BLaER1 (cell line): ENCODE measurements around the gene GRIA4.

Experiments
- H3K27ac ChIP-seq: shearing (Covaris generic); formaldehyde crosslinking; 2 replicates; pipeline ENCODE4 v1.8.1; 2022
- H3K27me3 ChIP-seq: shearing (Covaris generic); formaldehyde crosslinking; 2 replicates; pipeline ENCODE4 v1.8.1; 2022
- H3K36me3 ChIP-seq: shearing (Covaris generic); formaldehyde crosslinking; 2 replicates; pipeline ENCODE4 v1.8.1; 2022
- H3K4me1 ChIP-seq: shearing (Covaris generic); formaldehyde crosslinking; 2 replicates; pipeline ENCODE4 v1.8.1; 2022
- H3K4me2 ChIP-seq: shearing (Covaris generic); formaldehyde crosslinking; 2 replicates; pipeline ENCODE4 v1.8.1; 2022
- H3K4me3 ChIP-seq: shearing (Covaris generic); formaldehyde crosslinking; 2 replicates; pipeline ENCODE4 v1.8.1; 2022
- H3K9ac ChIP-seq: shearing (Covaris generic); formaldehyde crosslinking; 2 replicates; pipeline ENCODE4 v1.8.1; 2022
- H3K9me3 ChIP-seq: shearing (Covaris generic); formaldehyde crosslinking; 2 replicates; pipeline ENCODE4 v1.8.1; 2022
- H4K20me1 ChIP-seq: shearing (Covaris generic); formaldehyde crosslinking; 2 replicates; pipeline ENCODE4 v1.8.1; 2022
- Cebpa-rat ChIP-seq: shearing (Covaris generic); IDR thresholded peaks from 2 replicates; pipeline ENCODE4 v1.8.1; 2022

The GRIA4 gene

DNA sequence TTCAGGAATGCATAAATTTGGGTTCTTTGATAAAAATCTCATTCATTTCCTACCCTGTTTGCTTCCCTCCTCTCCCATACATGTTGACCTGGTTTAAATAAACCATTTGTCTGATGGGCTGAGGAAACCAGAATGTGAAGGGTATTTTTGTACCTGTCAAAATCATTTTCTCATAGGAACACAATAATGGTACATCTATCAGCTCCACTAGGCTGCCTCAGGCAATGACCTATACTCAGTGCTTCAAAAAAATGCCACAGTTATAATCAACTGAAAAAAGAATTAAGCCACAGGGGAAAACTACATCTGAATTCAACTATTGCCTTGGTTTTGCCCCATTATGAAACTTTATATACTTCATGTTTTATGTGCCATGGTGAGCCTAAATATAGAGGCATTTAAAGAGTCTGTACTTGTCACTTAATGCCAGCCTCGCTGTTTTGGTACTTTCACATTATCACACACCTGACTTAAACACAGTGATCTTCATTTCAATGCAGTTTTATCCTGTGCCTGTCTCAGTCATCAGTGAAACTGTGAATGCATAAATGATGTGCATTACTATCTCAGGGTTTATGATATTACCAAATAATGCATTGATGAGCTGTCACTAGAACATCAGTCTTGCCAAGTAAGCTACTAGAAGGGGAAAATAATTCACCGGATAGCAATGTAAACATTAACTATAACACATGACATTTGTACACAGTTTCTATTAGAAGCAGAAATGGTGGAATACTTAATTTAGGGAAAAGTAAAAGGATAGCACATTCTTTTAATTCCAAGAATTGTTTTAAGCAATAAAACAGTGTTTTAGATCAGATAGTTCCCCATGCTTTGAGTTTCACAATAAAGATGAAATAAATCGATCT is 319.4 kb downstream of the GRIA4 start:
- Histone ChIP-seq H4K20me1 (no peaks in the 10 kb centered on the region), H3K4me2 (no peak overlapping the region), H3K36me3 (no peaks in the 10 kb centered on the region), H3K27me3 (no peaks in the 10 kb centered on the region), H3K27ac (no peak overlapping the region), H3K4me1 (no peaks in the 10 kb centered on the region), H3K4me3 (no peak overlapping the region), H3K9ac (no peak overlapping the region), H3K9me3 (no peaks in the 10 kb centered on the region)
- no peak for TF ChIP-seq Cebpa-rat

DNA sequence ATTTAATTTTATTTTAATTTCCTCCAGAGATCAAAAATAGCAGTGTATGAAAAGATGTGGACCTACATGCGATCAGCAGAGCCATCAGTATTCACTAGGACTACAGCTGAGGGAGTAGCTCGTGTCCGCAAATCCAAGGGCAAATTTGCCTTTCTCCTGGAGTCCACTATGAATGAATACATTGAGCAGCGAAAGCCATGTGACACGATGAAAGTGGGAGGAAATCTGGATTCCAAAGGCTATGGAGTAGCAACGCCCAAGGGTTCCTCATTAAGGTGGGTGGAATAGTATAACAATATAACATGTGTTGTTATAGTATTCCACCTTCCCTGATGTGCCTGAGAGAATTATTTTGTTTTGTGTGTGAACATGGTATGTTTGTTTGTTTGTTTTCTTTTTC is 323.8 kb downstream of the GRIA4 start:
- no peak overlapping the region for H3K4me3 ChIP-seq
- H3K4me1 ChIP-seq: no peaks in the 10 kb centered on the region
- no peaks in the 10 kb centered on the region for H3K27me3 ChIP-seq
- no peak overlapping the region for H3K27ac ChIP-seq
- no peaks in the 10 kb centered on the region for H4K20me1 ChIP-seq
- TF ChIP-seq Cebpa-rat: no peak
- no peaks in the 10 kb centered on the region for H3K36me3 ChIP-seq
- H3K9me3 ChIP-seq: no peaks in the 10 kb centered on the region
- H3K4me2 ChIP-seq: no peak overlapping the region
- no peak overlapping the region for H3K9ac ChIP-seq

DNA sequence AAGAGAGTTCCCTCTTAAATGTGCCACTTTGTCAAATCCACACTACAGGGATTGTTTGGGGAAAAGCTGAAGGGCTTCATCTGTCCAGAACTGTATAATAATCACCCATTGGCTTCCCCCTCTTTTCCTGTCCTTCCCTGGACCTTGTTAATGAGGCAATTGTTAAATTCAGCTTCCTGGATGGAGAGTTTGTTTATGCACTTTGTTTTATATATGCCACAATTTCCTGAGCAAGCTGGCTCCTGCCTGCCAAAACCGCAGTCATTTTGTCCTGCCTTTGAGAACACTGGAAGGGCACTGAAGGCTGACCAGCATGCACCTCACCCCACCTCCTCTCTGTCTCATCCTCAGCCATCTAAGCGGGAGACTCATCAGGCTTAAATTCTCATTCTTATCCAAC is 325.9 kb downstream of the GRIA4 start:
- H3K9me3 ChIP-seq: no peaks in the 10 kb centered on the region

DNA sequence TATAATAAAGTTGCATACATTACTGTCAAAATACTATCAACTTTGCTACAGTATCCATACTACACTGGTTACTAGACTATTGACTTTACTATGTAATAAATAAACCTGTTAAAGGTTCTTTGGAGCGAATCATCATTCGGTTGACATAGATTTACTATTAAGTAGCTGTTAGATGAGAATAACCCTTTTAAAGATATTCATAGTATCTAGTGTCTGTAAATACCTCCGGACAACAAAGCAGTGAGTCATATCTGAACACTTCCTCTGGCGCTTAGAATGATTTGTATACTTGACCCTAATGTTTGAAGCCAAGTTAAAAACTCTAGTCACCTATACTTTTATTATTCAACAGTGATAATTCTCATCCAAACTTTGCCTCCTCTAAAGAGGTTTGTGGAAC is 327.5 kb downstream of the GRIA4 start:
- H3K4me2 ChIP-seq: no peak overlapping the region
- H3K36me3 ChIP-seq: no peaks in the 10 kb centered on the region
- no peaks in the 10 kb centered on the region for H3K27me3 ChIP-seq
- H3K9ac ChIP-seq: no peak overlapping the region
- no peak overlapping the region for H3K4me3 ChIP-seq
- no peaks in the 10 kb centered on the region for H4K20me1 ChIP-seq
- no peaks in the 10 kb centered on the region for H3K9me3 ChIP-seq
- TF ChIP-seq Cebpa-rat: no peak
- no peak overlapping the region for H3K27ac ChIP-seq
- no peaks in the 10 kb centered on the region for H3K4me1 ChIP-seq

More for the DNA sequence above, 325.9 kb downstream of the GRIA4 start:
- Histone ChIP-seq H3K4me1 (no peaks in the 10 kb centered on the region), H3K4me3 (no peak overlapping the region), H3K4me2 (no peak overlapping the region), H3K27ac (no peak overlapping the region), H3K9ac (no peak overlapping the region), H3K27me3 (no peaks in the 10 kb centered on the region), H3K36me3 (no peaks in the 10 kb centered on the region), H4K20me1 (no peaks in the 10 kb centered on the region)
- no peak for TF ChIP-seq Cebpa-rat

DNA sequence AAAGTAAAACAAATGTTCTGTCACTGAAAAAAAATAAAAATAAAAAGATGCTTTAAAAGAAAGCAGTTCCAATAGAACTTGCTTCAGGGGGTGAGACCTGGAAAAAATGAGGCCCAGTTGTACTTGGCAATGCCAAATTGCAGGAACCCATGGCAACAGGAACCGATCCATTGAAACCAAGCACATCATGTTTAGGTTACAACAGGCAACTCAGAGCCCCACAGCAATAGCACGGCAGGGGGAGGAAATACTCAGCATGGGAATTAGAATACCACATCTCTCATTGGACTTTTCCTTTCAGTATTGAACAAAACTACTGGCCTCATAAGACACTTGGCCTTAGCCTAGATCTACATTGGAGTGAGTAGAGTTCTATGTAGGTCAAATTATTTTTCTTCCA is 327.9 kb downstream of the GRIA4 start:
- H3K9me3 ChIP-seq: no peaks in the 10 kb centered on the region
- no peak overlapping the region for H3K9ac ChIP-seq
- H3K4me2 ChIP-seq: no peak overlapping the region
- no peak for TF ChIP-seq Cebpa-rat
- no peaks in the 10 kb centered on the region for H3K36me3 ChIP-seq
- no peaks in the 10 kb centered on the region for H3K4me1 ChIP-seq
- H3K4me3 ChIP-seq: no peak overlapping the region
- H3K27ac ChIP-seq: no peak overlapping the region
- H3K27me3 ChIP-seq: no peaks in the 10 kb centered on the region
- no peaks in the 10 kb centered on the region for H4K20me1 ChIP-seq

DNA sequence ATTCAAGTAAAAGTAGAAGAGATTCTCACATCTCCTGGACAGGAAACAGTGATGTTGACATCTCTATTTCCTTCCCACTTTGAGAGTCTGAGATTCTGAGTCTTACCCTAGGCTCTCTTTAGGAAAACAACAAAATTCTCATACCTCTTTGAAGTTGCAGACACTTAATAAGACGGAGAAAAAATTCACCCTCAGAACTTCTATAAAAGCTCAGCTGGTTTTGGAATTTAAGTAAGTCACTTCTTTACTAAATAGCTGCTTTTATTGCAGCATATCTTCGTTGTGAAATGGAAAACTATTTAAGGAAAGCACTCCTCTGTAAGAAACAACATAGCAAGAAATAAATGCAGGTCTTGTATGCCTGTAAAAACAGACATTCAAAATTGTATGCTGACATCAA is 333.0 kb downstream of the GRIA4 start:
- Histone ChIP-seq H3K4me2 (no peak overlapping the region), H3K27ac (no peak overlapping the region), H3K36me3 (no peaks in the 10 kb centered on the region), H3K9ac (no peak overlapping the region), H3K27me3 (no peaks in the 10 kb centered on the region), H3K4me3 (no peak overlapping the region), H3K4me1 (no peaks in the 10 kb centered on the region), H3K9me3 (no peaks in the 10 kb centered on the region), H4K20me1 (no peaks in the 10 kb centered on the region)
- no peak for TF ChIP-seq Cebpa-rat

DNA sequence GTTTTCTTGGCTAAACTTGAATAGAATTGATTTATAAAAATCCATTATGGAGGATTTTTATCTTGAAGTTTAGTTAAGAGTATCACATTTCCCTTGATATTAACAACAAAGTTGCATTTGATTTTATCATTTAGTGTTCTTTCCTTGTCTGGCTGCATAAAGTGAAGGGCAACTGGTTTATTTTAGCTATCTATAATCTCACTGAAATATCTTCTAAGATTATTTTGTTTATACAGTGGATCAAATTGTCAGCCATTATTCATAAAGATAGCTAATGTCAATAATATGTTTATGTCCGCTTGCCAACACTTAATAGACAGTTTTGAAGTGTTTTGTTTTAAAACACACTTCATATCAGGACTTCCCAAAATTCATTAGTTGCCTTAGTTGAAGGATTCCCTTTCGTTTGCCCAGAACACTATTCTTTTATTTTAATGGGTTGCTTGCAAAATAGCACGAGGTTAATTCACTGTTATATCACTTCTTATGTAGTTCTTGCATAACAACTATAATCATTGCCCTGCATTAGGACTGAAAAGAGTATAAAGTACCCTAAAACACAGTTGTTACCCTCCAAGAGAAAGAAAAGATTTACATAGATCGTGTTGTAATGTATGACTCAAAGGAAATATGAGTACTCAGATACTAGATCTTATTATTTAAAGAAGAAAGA is 339.2 kb downstream of the GRIA4 start:
- Histone ChIP-seq H3K27me3 (no peaks in the 10 kb centered on the region), H3K4me1 (no peaks in the 10 kb centered on the region), H3K27ac (no peak overlapping the region), H3K9ac (no peak overlapping the region), H3K4me3 (no peak overlapping the region), H3K9me3 (no peaks in the 10 kb centered on the region), H3K36me3 (no peaks in the 10 kb centered on the region), H4K20me1 (no peaks in the 10 kb centered on the region), H3K4me2 (no peak overlapping the region)
- no peak for TF ChIP-seq Cebpa-rat

DNA sequence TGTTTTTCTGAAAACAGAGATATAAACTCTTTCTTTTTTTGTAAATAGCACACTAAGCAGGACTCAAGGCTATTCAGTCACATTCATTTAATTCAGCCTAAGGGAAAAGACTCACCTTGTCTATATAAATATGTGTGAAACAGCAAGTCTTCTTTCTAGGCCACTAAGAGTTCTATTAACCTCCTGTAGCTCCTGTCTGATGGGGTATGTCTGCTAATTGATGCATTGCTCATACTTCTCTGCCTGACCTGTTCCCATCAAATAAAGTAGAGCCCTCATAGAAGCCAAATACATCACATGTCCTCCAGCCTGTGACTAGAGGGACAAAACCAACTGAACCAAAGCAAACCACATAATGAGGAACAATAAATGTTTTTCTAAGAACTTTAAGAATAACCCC is 344.0 kb downstream of the GRIA4 start:
- no peaks in the 10 kb centered on the region for H3K27me3 ChIP-seq
- no peaks in the 10 kb centered on the region for H3K4me1 ChIP-seq

DNA sequence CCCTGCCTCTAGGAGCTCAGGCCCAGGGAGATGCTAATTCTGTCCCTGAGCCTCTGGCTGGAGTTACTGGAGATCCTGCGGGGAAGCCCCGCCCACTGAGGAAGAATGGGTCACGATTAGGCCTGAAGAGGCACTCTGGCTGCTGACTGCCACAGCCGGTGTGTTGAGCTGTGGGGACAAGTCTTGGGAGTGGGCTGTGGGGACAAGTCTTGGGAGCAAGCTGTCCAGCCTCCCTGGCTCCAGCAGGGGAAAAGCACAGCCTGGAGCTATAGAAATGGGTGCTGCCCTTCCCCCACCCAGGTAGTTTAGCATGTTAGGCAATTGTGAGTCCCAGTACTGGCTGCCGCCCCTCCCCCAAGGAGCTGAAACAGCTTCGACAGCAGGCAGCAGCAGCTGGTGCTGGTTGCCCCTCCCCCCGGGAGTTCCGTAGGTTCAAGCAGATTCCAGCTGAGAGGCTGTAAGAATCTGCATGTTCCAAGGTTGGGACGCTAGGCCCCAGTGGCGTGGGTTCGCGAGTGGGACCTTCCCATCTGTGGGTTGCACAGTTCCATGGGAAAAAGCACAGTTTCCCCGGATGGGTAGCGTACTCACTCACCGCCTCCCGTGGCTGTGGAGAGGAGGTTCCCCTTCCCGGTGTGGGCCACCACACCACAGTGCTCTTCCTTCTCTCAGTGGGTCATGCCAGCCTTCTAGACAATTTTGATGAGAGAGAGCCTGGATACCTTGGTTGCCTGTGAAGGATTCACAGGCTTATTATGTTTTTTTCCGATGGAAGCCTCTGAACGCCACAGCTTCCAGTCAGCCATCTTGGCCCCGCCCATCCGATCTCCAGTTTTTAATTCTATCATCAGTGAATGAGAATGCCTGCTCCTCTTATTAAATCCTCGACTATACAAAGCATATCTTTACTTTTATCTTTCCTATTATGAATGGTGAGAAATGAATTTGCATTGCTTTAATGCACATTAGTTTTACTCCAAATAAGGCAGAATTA is 350.7 kb downstream of the GRIA4 start:
- H3K4me1 ChIP-seq: no peaks in the 10 kb centered on the region
- H3K4me2 ChIP-seq: no peak overlapping the region
- TF ChIP-seq Cebpa-rat: no peak
- H3K4me3 ChIP-seq: no peak overlapping the region
- no peaks in the 10 kb centered on the region for H3K27me3 ChIP-seq
- no peaks in the 10 kb centered on the region for H4K20me1 ChIP-seq
- no peaks in the 10 kb centered on the region for H3K36me3 ChIP-seq
- no peak overlapping the region for H3K9ac ChIP-seq
- H3K9me3 ChIP-seq: no peaks in the 10 kb centered on the region
- H3K27ac ChIP-seq: no peak overlapping the region

More for the DNA sequence above, 344.0 kb downstream of the GRIA4 start:
- no peak for TF ChIP-seq Cebpa-rat
- Histone ChIP-seq H3K9me3 (no peaks in the 10 kb centered on the region), H3K4me2 (no peak overlapping the region), H3K27ac (no peak overlapping the region), H3K36me3 (no peaks in the 10 kb centered on the region), H3K9ac (no peak overlapping the region), H3K4me3 (no peak overlapping the region), H4K20me1 (no peaks in the 10 kb centered on the region)
